SK-N-SH treated with all-trans-retinoic acid at 6 μM for 48 hours (cell line): ENCODE data around the gene CAND1.

Experiments
- ATAC-seq: fragments of 200-7000 bp; cut with Tn5 transposase; 3 replicates; pipeline ENCODE4 v1.9.1; 2020; ENCODE audit warnings: mild to moderate bottlenecking, moderate library complexity
- ARNTL ChIP-seq: fragments of 450-650 bp; formaldehyde crosslinking; IDR thresholded peaks from 2 replicates; pipeline ENCODE4 v1.5.0; 2020; ENCODE audit warnings: low read depth, mild to moderate bottlenecking, moderate library complexity, borderline replicate concordance
- BACH2 ChIP-seq: fragments of 250-450 bp; sonication (Bioruptor Pico); IDR thresholded peaks from 2 replicates; pipeline ENCODE4 v1.9.0; 2021; ENCODE audit warnings: mild to moderate bottlenecking, borderline replicate concordance
- CREB5 ChIP-seq: fragments of 250-450 bp; sonication (Bioruptor Pico); IDR thresholded peaks from 2 replicates; pipeline ENCODE4 v1.5.1; 2020; ENCODE audit warnings: low read depth, mild to moderate bottlenecking, moderate library complexity
- CSDC2 ChIP-seq: fragments of 250-450 bp; sonication (Bioruptor Pico); IDR thresholded peaks from 2 replicates; pipeline ENCODE4 v1.5.0; 2020; ENCODE audit warnings: mild to moderate bottlenecking, moderate library complexity
- ESRRG ChIP-seq: fragments of 250-450 bp; sonication (Bioruptor Pico); IDR thresholded peaks from 2 replicates; pipeline ENCODE4 v1.6.1; 2021; ENCODE audit warnings: mild to moderate bottlenecking
- GLIS3 ChIP-seq: fragments of 250-450 bp; sonication (Bioruptor Pico); IDR thresholded peaks from 2 replicates; pipeline ENCODE4 v1.5.0; 2020; ENCODE audit warnings: mild to moderate bottlenecking, moderate library complexity
- OSR1 ChIP-seq: fragments of 250-450 bp; sonication (Bioruptor Pico); IDR thresholded peaks from 2 replicates; pipeline ENCODE4 v1.8.0; 2022; ENCODE audit warnings: moderate library complexity, mild to moderate bottlenecking, inconsistent platforms
- PATZ1 ChIP-seq: fragments of 250-450 bp; sonication (Bioruptor Pico); IDR thresholded peaks from 2 replicates; pipeline ENCODE4 v1.8.0; 2020; ENCODE audit warnings: mild to moderate bottlenecking, moderate library complexity, borderline replicate concordance
- SNAI2 ChIP-seq: fragments of 250-450 bp; sonication (Bioruptor Pico); IDR thresholded peaks from 2 replicates; pipeline ENCODE4 v1.5.0; 2020; ENCODE audit warnings: mild to moderate bottlenecking, moderate library complexity
- TCF4 ChIP-seq: fragments of 250-450 bp; sonication (Bioruptor Pico); IDR thresholded peaks from 2 replicates; pipeline ENCODE4 v1.8.0; 2021; ENCODE audit warnings: mild to moderate bottlenecking, moderate library complexity, borderline replicate concordance
- TSHZ2 ChIP-seq: fragments of 250-450 bp; sonication (Bioruptor Pico); IDR thresholded peaks from 2 replicates; pipeline ENCODE4 v1.5.0; 2020; ENCODE audit warnings: mild to moderate bottlenecking, moderate library complexity
- ZC3H10 ChIP-seq: fragments of 250-450 bp; sonication (Bioruptor Pico); IDR thresholded peaks from 2 replicates; pipeline ENCODE4 v1.5.1; 2021; ENCODE audit warnings: mild to moderate bottlenecking, moderate library complexity
- ZFP3 ChIP-seq: fragments of 250-450 bp; sonication (Bioruptor Pico); IDR thresholded peaks from 2 replicates; pipeline ENCODE4 v1.5.0; 2020; ENCODE audit warnings: mild to moderate bottlenecking, moderate library complexity
- ZFP30 ChIP-seq: fragments of 450-650 bp; formaldehyde crosslinking; IDR thresholded peaks from 2 replicates; pipeline ENCODE4 v1.5.0; 2022; ENCODE audit warnings: mild to moderate bottlenecking, moderate library complexity
- ZNF565 ChIP-seq: fragments of 450-650 bp; formaldehyde crosslinking; conservative IDR thresholded peaks from 2 replicates; pipeline ENCODE4 v1.5.0; 2020; ENCODE audit warnings: low read depth, mild to moderate bottlenecking, moderate library complexity
- ZNF70 ChIP-seq: fragments of 450-650 bp; formaldehyde crosslinking; IDR thresholded peaks from 2 replicates; pipeline ENCODE4 v1.5.0; 2020; ENCODE audit warnings: mild to moderate bottlenecking, moderate library complexity
- ZNF8 ChIP-seq: fragments of 450-650 bp; formaldehyde crosslinking; IDR thresholded peaks from 2 replicates; pipeline ENCODE4 v1.5.0; 2020; ENCODE audit warnings: mild to moderate bottlenecking, moderate library complexity

Gene CAND1

GRCh38 chr12:67268896-67269632 is at the start of gene CAND1:
CAND1 (plus strand) TSS chr12:67269358; CDS start chr12:67269718, 360 bp downstream.
- TF ChIP-seq ESRRG (CRISPR knock-in tag) (no peak), SNAI2 (CRISPR knock-in tag) (no peak), PATZ1 (CRISPR knock-in tag) (peak; percentile 94), TSHZ2 (CRISPR knock-in tag) (no peak; the same call in 1 of the 2 replicates), ZFP3 (CRISPR knock-in tag) (peak; percentile 18; the same call in 1 of the 2 replicates)
- peak; percentile 80 for ATAC-seq

- ATAC-seq = 0 out of 3 replicates have a peak, but pooled peaks have one; percentile 28
- TF ChIP-seq CSDC2 (CRISPR knock-in tag) = no peak
- no peak for TF ChIP-seq BACH2
- TF ChIP-seq ZNF70 = no peak
- no peak for TF ChIP-seq CREB5 (CRISPR knock-in tag)
- no peak for TF ChIP-seq TCF4
- TF ChIP-seq ZNF8 (CRISPR knock-in tag) = no peak
- TF ChIP-seq ZNF565 (CRISPR knock-in tag) = no peak
- no peak for TF ChIP-seq TSHZ2 (CRISPR knock-in tag)
Observed at GRCh38 chr12:67220065-67220464, 49.1 kb upstream of the CAND1 start.

- ATAC-seq = 0 out of 3 replicates have a peak, but pooled peaks have one; percentile 47
- TF ChIP-seq ZFP30 (CRISPR knock-in tag) (no peak), ARNTL (no peak), ZC3H10 (CRISPR knock-in tag) (no peak), GLIS3 (CRISPR knock-in tag) (no peak), ZNF8 (CRISPR knock-in tag) (no peak), TSHZ2 (CRISPR knock-in tag) (no peak), ZNF70 (no peak), CREB5 (CRISPR knock-in tag) (no peak), ZNF565 (CRISPR knock-in tag) (no peak), SNAI2 (CRISPR knock-in tag) (no peak), OSR1 (CRISPR knock-in tag) (no peak)
Observed at GRCh38 chr12:67222302-67222701, 46.9 kb upstream of the CAND1 start.
